ENCODE measurements around the gene FANCC. TPM values are rescaled to one million over a fixed set of nuclear protein-coding genes. Genes with fewer than 3 reads are reported as not detected.
A peak's percentile ranks its signal among the peaks of the same experiment; 100 is the strongest.
"Not testable (repeated sequence)": the region's sequence is repeated elsewhere in the genome, so short reads cannot be mapped to it uniquely, and the experiment has no call there.

Gene FANCC
- total RNA-seq, 1 donor from 2014 or later: 35.4 TPM

DNA sequence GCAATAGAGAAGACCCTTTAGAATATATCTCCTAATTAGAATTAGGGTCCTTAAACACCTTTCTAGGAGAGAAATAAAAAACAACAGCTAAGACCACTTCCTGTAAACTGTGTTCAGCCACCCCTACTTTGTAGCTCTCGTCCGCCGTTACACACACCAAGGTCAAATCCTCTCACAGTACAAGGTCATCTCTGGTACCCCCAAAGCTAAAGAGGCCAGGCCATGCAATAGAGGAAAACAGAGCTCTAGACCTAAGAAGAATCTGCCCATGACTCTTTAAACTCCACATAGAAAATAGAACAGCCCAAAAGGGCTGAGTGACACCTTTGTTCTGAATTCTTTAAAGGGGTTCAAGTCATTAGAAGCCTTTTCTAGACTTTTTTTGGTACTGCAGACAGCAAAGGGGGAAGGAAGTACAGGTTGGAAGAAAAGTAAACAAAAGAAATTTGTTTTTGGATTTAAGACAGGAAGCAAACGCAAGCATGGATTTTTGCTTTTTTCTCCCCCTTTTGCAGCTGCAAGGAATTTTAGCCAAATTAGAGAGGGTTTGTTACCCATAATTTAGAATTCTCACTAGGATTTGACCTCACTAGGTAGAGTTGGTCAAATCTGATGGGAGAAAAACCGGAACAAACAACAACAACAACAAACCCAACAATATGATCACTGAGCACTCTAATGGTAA is 13.4 kb upstream of the FANCC start:
- DNase-seq (ENCODE audit: low spot score): no peak

DNA sequence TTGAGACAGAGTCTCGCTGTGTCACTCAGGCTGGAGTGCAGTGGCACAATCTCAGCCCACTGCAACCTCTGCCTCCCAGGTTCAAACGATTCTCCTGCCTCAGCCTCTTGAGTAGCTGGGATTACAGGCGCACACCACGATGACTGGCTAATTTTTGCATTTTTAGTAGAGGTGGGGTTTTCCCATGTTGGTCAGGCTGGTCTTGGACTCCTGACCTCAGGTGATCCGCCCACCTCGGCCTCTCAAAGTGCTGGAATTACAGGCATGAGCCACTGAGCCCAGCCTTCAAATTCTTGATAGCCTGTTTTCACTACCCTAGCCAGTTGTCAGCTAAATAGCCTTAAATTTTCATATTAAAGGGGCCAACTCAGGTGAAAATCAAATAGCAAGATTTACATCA is 11.6 kb upstream of the FANCC start:
- DNase-seq (ENCODE audit: low spot score): not testable (repeated sequence)

DNA sequence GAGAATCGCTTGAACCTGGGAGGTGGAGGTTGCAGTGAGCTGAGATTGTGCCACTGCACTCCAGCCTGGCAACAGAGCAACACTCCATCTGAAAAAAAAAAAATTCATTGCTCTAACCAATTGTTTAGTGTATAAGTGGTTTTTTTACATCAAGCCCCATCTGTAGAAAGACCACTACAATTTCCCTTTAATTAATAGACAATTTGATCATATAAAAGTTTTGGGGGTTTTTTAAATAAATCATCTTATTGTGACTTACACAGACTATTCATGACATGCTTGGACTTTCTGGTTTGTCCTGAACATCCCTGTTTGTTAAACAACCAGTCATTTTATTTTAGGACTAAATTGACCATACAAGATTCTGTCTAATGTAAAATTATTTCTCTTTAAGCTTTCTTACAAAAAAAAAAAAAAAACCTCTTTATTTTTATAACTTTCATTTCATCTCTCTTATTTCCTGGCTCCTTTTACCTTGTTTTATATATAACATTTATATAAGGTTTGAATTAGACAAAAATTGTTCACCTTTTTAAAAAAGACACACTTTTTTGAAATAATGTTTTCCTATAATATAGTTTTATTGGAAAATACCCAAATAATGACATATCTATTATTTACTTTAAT is 9.8 kb upstream of the FANCC start:
- DNase-seq (ENCODE audit: low spot score): no peak

DNA sequence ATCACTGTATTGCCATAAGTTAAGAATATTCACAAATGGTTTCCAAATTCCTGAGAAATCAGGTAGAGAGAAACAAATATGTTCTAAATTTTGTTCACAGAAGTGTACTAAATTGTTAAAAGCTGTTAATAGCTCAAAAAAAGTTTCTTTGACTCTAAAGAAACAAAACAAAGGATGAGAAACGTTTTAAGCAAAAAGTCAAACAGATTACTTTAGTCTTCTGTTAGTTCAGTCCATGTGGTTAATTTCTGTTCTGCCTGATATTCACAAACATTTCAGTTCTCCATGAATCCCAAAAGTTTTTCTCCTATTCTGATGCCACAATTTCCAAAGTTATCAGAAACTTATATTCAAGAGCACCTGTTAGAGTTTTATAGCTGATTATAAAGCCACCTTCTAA is 7.7 kb upstream of the FANCC start:
- DNase-seq (ENCODE audit: low spot score): no peak

DNA sequence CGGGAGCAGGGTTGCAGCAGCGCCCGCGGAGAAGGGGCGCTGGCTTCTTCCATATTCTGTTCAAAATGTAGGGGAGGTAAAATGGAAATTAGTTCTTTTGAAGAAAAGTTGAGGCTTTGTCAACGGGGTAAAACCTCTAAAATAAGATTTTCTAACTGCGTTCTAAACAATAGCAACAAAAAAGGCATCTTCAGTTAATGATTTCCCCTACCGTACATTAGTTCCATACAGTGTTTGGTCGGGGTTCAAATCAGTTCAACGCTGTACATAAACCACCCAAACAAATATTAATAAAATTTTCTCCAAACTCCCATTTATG is 343 bp upstream of the FANCC start:
- DNase-seq (ENCODE audit: low spot score): no peak

DNA sequence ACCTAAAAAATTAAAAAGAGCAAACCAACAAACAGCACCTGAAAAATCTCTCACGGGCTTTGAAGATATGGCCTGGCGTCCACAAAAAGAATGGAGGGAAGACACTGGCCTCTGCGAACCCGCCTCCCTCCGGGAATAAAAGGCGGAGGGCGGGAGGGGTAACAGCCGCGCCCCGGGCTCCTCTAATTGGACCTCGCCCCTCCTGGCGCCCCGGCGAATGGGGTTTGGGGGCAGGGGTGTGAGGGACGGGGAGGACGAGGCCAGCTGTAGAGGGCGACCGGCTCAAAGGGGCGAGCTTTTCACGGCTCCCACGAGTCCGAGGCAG is 753 bp downstream of the FANCC start:
- peak; percentile 83 for DNase-seq (ENCODE audit: low spot score)

DNA sequence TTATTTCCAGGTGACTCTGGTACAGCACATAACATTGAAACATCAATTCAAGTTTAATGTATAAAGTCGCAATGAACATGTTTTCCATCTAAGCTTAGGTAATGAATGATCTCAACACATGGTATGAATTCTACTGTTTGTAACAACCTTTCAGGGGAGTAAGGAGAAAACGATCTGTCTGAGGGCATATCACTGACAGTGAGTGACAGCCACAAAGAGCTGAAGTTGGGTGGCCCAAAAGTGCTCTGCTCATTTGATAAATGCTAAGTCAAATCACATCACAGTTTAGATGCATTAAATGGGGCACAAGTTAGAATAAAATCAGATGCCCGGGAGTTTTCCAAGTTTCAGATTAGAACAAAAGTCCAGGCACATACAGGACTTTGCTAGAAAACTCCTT is 1.2 kb downstream of the FANCC start:
- DNase-seq (ENCODE audit: low spot score): no peak

DNA sequence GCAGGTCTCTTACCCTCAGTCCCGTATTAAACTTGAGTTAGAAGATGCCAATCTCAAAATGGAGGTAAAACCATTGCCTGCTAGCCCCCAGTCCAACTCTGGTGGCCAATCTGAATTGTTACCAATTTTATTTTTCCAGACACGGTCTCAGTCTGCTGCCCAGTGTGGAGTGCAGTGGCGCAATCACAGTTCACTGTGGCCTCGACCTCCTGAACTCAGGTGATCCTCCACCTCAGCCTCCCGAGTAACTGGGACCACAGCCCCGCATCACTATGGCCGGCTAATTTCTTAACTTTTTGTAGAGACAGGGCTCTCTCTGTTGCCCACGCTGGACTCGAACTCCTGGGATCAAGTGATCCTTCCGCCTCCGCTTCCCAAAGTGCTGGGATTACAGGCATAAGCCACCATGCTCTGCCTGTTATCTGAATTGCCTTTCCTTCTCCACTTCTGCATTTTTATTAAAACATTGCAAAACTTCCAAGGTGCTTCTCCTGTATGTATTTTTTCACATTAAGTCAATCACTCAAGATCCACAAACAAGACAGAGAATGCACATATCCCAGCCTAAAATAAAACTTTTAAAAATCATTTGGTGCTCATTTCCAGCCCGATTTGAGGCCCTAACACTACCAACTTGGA is 2.3 kb downstream of the FANCC start:
- peak; percentile 9 for DNase-seq (ENCODE audit: low spot score)

DNA sequence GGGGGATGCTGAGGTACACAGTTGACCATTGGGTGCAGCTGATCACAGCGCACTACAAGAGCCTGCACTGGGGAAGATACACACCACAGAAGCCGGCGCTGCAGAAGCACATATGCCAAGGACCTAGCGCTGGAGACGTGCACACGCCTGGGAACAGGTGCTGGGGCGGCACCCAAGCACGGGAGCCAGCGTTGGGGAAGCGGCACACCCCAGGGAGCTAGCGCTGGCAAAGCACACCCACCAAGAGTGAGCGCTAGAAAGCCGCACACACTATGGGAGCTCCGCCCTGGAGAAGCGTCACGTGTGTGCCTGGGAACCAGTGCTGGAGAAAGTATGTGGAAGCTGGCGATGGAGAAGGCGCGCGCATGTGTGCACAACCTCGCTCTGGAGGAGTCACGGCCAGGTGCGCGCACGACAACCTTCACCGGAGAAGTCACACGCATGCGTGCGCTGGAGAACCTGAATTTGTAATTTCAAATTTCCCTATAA is 4.5 kb downstream of the FANCC start:
- peak; percentile 78 for DNase-seq (ENCODE audit: low spot score)

DNA sequence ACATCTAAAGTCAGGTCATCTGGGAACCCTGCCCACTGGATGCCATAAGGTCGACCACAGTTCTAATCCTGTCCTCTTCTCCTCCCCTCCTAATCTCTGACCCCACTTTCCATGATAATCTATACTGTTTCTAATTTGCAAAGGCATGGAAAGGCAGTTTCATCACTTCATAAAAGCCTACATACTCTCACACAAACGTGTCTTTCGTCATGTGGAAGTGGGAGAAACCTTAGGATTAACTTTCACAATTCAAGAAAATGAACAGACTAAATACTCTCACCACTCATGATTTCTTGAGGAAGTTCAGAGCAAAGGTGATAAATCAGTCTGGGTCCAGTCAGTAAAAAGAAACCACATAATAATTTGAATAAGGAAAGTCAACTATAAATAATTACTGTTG is 5.5 kb downstream of the FANCC start:
- no peak for DNase-seq (ENCODE audit: low spot score)

DNA sequence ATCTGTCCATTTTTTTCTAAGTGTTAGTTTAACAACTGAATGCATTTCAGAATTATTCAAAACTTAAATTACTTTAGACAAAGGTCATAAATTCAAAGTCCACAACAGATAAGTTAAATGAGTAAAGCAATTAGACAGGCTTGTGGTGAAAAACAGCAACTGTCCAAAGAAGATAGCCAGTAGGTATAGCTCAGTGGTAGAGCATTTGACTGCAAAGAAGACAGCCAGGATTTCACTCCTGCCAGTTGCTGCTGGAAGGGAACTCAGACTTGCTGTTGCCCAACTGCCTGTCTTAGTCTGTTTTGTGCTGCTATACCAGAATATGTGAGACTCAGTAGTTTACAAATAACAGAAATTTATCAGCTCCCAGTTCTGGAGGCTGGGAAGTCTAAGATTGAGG is 10.0 kb downstream of the FANCC start:
- no peak for DNase-seq (ENCODE audit: low spot score)

DNA sequence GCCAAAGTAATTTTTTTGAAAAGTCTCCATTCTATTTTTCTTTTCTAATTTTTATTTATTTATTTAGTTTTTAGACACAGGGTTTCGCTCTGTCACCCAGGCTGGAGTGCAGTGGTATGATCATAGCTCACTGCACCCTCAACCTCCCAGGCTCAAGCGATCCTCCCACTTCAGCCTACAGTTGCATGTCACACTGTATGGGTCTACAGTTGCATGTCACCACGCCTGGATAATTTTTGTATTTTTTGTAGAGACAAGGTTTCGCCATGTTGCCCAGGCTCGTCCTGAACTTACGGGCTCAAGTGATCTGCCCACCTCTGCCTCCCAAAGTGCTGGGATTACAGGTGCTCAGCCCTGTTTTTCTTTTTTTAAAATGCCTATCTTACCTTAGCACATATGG is 10.7 kb downstream of the FANCC start:
- DNase-seq (ENCODE audit: low spot score): no peak

DNA sequence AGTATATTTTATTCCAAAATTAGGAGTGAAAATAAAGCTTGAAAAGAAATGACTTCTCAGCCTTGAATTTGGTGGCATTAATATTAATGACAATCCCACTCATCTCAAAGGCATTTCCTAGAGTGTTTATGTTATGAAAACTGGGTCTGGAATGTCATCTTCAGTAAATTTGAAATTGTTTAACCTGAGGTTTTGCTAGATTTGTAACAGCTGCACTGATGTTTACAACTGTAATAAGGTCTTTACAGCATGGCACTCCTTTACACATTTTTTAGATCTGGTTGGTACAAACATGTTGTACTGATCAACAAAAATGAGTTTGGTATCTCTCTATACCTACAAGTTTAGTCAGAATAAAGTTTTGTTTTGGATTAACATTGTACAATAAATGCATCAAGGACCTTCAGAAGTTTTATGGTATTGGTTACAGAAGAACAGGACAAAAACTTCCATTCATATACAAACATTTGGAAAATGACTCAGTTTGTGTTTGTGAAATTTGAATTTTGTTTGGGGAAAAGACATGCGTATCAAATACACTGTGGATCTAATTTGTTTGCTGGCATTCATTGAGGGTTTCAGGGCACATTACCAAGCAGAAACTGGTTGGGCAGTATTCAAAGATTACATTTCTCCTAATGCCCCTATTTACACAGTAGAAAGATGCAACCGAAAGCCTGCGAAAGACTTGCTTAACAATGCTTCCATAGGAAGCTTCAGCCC is 11.6 kb downstream of the FANCC start:
- no peak for DNase-seq (ENCODE audit: low spot score)

DNA sequence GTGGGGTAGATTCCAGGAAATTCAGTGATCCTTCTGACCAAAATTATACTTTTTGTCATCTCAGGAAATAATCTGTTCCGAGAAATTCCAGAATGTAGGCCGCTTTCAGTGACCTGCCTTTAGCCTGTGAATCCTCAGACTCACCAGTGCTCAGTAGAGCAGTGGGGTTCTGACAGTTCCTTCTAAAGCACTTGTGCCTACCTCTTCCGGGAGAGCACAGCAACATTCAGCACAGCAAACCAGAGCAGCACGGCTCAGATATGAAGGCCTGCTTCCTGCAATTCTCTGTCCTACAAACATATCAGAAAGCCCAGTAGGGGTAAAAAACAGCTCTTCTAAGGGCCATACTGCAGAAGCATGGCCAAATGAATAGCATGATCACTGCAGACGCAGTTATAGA is 15.0 kb downstream of the FANCC start:
- DNase-seq (ENCODE audit: low spot score): peak; percentile 14

DNA sequence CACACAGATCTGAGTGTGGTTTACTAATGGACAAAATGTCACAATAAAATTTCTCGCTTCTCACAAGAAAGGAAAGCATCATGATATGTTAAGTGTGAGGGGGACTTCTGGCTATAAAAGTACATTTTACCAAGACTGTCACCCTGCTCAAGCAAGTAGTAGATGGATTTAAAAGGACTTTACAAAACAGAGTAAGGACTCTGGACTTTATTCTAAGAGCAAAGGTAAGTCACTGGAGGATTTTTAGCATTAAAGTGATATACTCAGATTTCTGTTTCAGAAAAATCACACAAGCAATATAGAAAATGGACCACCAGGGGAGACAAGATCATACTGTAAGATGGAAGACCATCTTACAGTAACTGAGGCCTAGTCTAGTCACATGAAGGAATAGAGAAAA is 19.7 kb downstream of the FANCC start:
- DNase-seq (ENCODE audit: low spot score): no peak

DNA sequence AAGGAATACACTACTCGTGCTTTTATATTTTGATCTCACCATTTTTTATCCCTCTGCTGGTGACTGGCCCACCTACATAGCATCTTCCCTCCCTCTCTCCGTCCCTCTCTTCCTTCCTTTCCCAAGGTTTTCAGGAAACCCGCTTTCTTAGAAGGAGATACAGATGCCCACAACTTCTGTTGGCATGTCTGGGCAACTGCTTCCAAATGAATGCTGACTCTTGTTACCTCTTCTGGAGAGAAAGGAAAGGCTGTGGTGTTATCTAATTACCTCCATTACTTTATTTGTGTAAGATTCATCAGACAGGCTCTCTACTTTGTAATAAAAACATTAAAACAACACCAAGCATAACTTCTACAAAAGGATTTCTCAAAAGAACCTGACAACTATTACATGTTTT is 20.2 kb downstream of the FANCC start:
- no peak for DNase-seq (ENCODE audit: low spot score)

DNA sequence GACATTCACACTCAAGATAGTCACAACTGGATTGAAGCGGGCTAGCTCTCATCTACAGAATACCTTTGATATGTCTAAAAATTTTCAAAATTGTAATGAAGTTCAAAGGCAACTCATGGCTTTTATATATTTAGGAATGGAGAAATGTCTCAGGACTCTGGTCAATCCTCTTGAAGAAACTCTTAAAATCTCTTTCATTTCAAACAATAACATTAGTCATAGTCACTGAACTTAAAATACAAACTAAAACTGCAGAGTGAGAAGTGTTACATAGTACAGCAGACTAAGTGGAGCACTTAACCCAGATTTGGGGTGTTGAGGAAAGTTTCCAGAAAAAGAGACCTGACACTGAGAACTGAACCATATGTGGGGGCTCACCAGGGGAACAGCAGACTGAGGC is 20.7 kb downstream of the FANCC start:
- no peak for DNase-seq (ENCODE audit: low spot score)

DNA sequence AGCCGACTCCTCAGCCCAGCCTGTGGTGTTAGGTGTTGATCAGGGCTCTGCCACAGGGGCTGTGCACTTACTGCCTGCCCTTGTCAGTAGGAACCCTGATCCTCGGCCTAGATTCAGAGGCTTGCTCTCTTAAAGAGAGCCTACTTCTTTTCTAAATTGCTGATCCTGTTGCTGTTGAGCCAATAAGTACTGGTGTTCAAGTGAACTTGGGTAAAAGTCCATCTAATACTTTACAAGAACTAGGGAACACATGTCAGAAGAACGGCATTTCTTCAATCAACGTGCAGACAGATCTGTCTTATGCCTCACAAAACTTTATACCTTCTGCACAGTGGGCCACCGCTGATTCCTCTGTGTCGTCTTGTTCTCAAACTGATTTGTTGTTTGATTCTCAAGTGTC is 24.2 kb downstream of the FANCC start:
- not testable (repeated sequence) for DNase-seq (ENCODE audit: low spot score)

DNA sequence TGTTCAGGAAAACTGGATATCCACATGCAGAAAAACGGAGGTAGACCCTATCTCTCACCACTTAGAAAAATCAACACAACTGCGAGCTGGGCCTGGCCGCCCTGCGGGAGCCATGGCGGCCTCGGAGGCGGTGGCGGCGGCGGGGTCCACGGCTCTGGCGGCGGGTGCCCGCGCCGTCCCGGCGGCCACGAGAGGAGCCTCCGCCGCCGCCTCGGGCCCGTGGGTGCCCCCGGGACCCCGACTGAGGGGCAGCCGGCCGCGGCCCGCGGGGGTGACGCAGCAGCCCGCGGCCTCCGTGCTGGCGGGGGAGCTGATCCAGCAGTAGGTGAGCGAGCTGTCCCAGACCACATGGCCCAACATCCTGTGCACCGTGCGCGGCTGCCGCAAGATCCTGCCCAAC is 25.3 kb downstream of the FANCC start:
- no peak for DNase-seq (ENCODE audit: low spot score)

DNA sequence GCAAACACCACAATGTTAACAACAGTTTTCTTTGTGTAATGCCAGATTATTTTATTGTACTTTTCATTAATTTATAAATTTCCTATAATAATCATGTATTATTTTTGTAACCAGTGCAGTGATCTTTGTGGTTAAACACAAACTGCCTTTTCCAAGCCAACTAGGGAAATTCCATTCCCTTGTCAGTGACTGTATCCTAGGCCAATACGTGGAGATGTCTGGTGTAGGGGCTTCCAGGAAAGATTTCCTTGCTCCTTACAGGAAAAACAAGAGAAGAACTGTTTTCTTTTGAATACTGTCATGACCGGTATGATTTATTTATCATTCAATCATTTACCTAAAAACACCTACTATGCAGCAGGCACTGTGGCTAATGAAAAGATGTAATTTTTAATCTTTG is 31.4 kb downstream of the FANCC start:
- no peak for DNase-seq (ENCODE audit: low spot score)

DNA sequence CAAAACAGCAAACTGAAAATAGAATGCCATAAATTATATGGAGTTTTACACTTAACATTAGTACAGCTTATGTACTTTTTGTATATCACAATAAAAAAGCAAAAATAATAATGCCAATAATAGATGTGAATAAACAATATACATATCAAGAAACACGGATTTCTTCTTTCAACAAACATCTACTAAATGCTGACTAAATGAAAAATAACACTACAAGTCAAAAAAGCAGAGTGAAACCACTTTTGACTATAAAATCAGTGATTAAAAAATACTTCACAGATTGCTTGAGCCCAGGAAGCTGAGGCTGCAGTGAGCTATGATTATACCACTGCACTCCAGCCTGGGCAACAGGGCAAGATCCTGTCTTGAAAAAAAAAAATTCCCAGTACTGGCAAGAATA is 32.2 kb downstream of the FANCC start:
- DNase-seq (ENCODE audit: low spot score): no peak

DNA sequence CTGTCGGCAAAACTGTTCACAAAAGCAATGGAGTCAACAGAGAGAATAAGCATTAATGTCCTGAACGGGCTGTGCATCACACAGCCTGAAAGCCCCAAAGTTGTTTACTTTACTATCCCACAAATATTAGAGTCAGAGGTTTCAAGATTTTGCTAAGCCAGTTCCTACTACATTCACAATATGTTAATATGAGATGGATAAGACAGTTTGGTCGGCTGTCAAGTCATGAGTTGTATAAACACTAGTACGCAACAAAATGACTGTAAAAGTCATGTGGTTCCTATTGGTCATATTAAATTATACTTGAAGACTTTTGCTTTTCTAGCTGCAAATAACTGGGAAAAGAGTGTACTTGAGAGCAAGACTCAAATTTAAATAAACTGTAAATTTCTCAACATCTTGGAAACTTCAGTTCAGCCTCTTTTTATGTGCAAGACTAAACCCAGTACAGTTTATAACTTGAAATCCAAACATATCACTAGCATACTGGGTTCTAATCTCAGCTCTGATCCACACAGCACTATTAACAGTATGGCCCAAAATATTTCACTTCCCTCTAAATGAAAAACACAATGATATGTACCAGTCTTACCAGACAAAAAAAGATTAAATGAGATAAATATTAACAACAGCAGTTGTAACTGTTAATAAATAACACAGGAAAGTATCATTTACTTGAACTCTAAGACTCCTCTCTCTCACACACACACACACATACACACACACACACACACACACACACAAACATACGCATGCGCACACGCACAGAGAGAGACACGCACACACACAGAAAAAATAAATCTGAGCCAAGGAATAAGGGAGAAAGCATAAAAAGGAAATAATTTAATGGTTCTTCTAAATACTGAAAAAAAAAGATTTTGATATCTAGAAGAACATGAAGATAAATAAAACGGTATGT is 33.1 kb downstream of the FANCC start:
- DNase-seq (ENCODE audit: low spot score): no peak
